SK-N-SH (cell line): Measurements from ENCODE around the gene LRMDA. TPM values are rescaled to one million over a fixed set of nuclear protein-coding genes. Genes with fewer than 3 reads are reported as not detected.
A peak's percentile ranks its signal among the peaks of the same experiment; 100 is the strongest.

Experiments used
- CTCF ChIA-PET: fragments of 300-600, 350-600 bp; formaldehyde crosslinking; extraction: SDS; loops from one replicate; lab custom pipeline; 2021; lab: Yijun Ruan, JAX
- POLR2A ChIA-PET: fragments of 350-600 bp; sonication (Branson Sonifier 250); formaldehyde crosslinking; extraction: SDS; loops from one replicate; lab custom pipeline; 2020; ENCODE audit warnings: antibody characterized with exemption, inconsistent platforms; lab: Yijun Ruan, JAX
- DNase-seq: peaks from one replicate; pipeline ENCODE4 v3.0.0; 2012
- H2AFZ ChIP-seq: fragments of 200-600 bp; sonication (generic); 2 replicates; pipeline ENCODE4 v1.8.1; 2016; ENCODE audit warnings: antibody characterized with exemption, mild to moderate bottlenecking, low read depth
- H3F3A ChIP-seq: fragments of 200-600 bp; sonication (generic); replicated peaks from 2 replicates; pipeline ENCODE3; 2016; ENCODE audit warnings: antibody characterized with exemption, mild to moderate bottlenecking; ENCODE audit not compliant: insufficient read depth
- H3K27ac ChIP-seq, 2 experiments: fragments of 200-500 bp in 1 of 2; fragments of 200-600 bp in 1 of 2; sonication (Bioruptor generic) in 1 of 2; sonication (generic), shearing (Covaris generic) in 1 of 2; 2 replicates each; pipeline versions ENCODE4 v1.5.1 to v1.6.1; 2014 to 2016; ENCODE audit warnings: low read depth in 2 of 2, inconsistent platforms in 1 of 2, low read length in 1 of 2, mild to moderate bottlenecking in 1 of 2, mixed read lengths in 1 of 2
- H3K27me3 ChIP-seq: fragments of 200-600 bp; sonication (generic), shearing (Covaris generic); 2 replicates; pipeline ENCODE4 v1.6.1; 2016; ENCODE audit warnings: mixed run types; ENCODE audit not compliant: insufficient read depth
- H3K36me3 ChIP-seq, 2 experiments: fragments of 200-500 bp in 1 of 2; fragments of 200-600 bp in 1 of 2; sonication (Bioruptor generic) in 1 of 2; sonication (generic) in 1 of 2; replicated peaks in 1 of 2; 2 replicates each; pipeline versions ENCODE3 to v1.5.1; 2014 to 2016; ENCODE audit warnings: low read length in 1 of 2, mild to moderate bottlenecking in 1 of 2; ENCODE audit not compliant: insufficient read depth in 2 of 2, control insufficient read depth in 1 of 2
- H3K4me1 ChIP-seq, 2 experiments: fragments of 200-500 bp in 1 of 2; fragments of 200-600 bp in 1 of 2; sonication (Bioruptor generic) in 1 of 2; sonication (generic), shearing (Covaris generic) in 1 of 2; 2 replicates each; pipeline versions ENCODE4 v1.5.1 to v1.6.1; 2014 to 2016; ENCODE audit warnings: low read depth in 1 of 2, low read length in 1 of 2, mixed run types in 1 of 2; ENCODE audit not compliant: insufficient read depth in 2 of 2, control insufficient read depth in 1 of 2
- H3K4me2 ChIP-seq: fragments of 200-600 bp; sonication (generic), shearing (Covaris generic); 2 replicates; pipeline ENCODE4 v1.6.1; 2017; ENCODE audit warnings: mixed run types
- H3K4me3 ChIP-seq, 2 experiments: fragments of 200-500 bp in 1 of 2; fragments of 200-600 bp in 1 of 2; sonication (Bioruptor generic) in 1 of 2; sonication (generic), shearing (Covaris generic) in 1 of 2; 2 replicates each; pipeline versions ENCODE4 v1.5.1 to v1.8.1; 2014 to 2016; ENCODE audit warnings: low read depth in 2 of 2, inconsistent platforms in 1 of 2, low read length in 1 of 2, mild to moderate bottlenecking in 1 of 2, mixed read lengths in 1 of 2, moderate library complexity in 1 of 2
- H3K79me2 ChIP-seq: fragments of 200-600 bp; sonication (generic); 2 replicates; pipeline ENCODE4 v1.8.1; 2017; ENCODE audit warnings: mild to moderate bottlenecking; ENCODE audit not compliant: insufficient read depth
- H3K9ac ChIP-seq: fragments of 200-600 bp; sonication (generic); 2 replicates; pipeline ENCODE4 v1.6.1; 2017; ENCODE audit warnings: mixed run types
- H3K9me2 ChIP-seq: fragments of 200-600 bp; sonication (generic); 2 replicates; pipeline ENCODE4 v1.6.1; 2017; ENCODE audit warnings: mixed run types
- H3K9me3 ChIP-seq: fragments of 200-600 bp; sonication (generic); 2 replicates; pipeline ENCODE4 v1.6.1; 2017; ENCODE audit warnings: mixed run types, mild to moderate bottlenecking, moderate library complexity
- H4K20me1 ChIP-seq: fragments of 200-600 bp; sonication (generic); 2 replicates; pipeline ENCODE4 v1.6.1; 2017; ENCODE audit warnings: mild to moderate bottlenecking, mixed run types; ENCODE audit not compliant: insufficient read depth
- ELF1 ChIP-seq: IDR thresholded peaks from 2 replicates; pipeline ENCODE4 v1.4.0; 2012
- FOXJ3 ChIP-seq: sonication (generic); formaldehyde crosslinking; IDR thresholded peaks from 2 replicates; pipeline ENCODE4 v1.5.1; 2020; ENCODE audit warnings: mild to moderate bottlenecking, missing genetic modification reagents
- GATA2 ChIP-seq: sonication (generic); formaldehyde crosslinking; IDR thresholded peaks from 2 replicates; pipeline ENCODE4 v1.5.0; 2020; ENCODE audit warnings: mild to moderate bottlenecking, missing genetic modification reagents
- MEF2A ChIP-seq: IDR thresholded peaks from 2 replicates; pipeline ENCODE4 v1.4.0; 2012; ENCODE audit warnings: low read depth, borderline replicate concordance
- POLR2AphosphoS5 ChIP-seq: IDR thresholded peaks from 2 replicates; pipeline ENCODE4 v1.6.1; 2012; ENCODE audit warnings: low read depth, low read length
- RAD21 ChIP-seq: IDR thresholded peaks from 2 replicates; pipeline ENCODE4 v1.6.1; 2012; ENCODE audit warnings: mild to moderate bottlenecking, low read length
- RXRA ChIP-seq: IDR thresholded peaks from 2 replicates; pipeline ENCODE4 v1.4.0; 2012; ENCODE audit warnings: low read depth, mild to moderate bottlenecking, borderline replicate concordance
- TAF1 ChIP-seq: IDR thresholded peaks from 2 replicates; pipeline ENCODE4 v1.6.1; 2012; ENCODE audit warnings: low read depth, mild to moderate bottlenecking, low read length, moderate library complexity, borderline replicate concordance
- WGBS: methylation state at CpG from one replicate; pipeline ENCODE4 v1.1.6; 2017; ENCODE audit warnings: low lambda C conversion rate; 5-methylcytosine and 5-hydroxymethylcytosine counted together
- polyA plus RNA-seq, 3 experiments: library from polyadenylated mRNA; depleted of rRNA; stranded (reverse); fragments of >200 nt; gene quantifications; 2 replicates each; pipeline ENCODE4 v1.2.3, GENCODE V29; 2012
- TF ChIP-seq, protein P1 (sequence below): IDR thresholded peaks from 2 replicates; pipeline ENCODE4 v1.4.0; 2012; ENCODE audit warnings: low read depth, borderline replicate concordance
- TF ChIP-seq, protein P2 (sequence below): fragments of 150-350 bp; IDR thresholded peaks from 2 replicates; pipeline ENCODE4 v1.6.1; 2017; ENCODE audit warnings: antibody characterized with exemption, low read length, low read depth, borderline replicate concordance
- TF ChIP-seq, protein P3 (sequence below): IDR thresholded peaks from 2 replicates; pipeline ENCODE4 v1.4.0; 2012; ENCODE audit warnings: low read depth
- TF ChIP-seq, protein P4 (sequence below): IDR thresholded peaks from 2 replicates; pipeline ENCODE4; 2012
- TF ChIP-seq, protein P5 (sequence below): fragments of 200-600 bp; sonication (generic); IDR thresholded peaks from 2 replicates; pipeline ENCODE4 v1.6.1; 2017; ENCODE audit warnings: antibody characterized with exemption, mild to moderate bottlenecking, moderate library complexity
- TF ChIP-seq, protein P6 (sequence below): IDR thresholded peaks from 2 replicates; pipeline ENCODE4 v1.6.1; 2012; ENCODE audit warnings: mild to moderate bottlenecking, low read depth, low read length, moderate library complexity

Gene LRMDA
- polyA plus RNA-seq, 1 of the 3 experiments (the other 2 are of a cell fraction): 0.95 TPM

DNA sequence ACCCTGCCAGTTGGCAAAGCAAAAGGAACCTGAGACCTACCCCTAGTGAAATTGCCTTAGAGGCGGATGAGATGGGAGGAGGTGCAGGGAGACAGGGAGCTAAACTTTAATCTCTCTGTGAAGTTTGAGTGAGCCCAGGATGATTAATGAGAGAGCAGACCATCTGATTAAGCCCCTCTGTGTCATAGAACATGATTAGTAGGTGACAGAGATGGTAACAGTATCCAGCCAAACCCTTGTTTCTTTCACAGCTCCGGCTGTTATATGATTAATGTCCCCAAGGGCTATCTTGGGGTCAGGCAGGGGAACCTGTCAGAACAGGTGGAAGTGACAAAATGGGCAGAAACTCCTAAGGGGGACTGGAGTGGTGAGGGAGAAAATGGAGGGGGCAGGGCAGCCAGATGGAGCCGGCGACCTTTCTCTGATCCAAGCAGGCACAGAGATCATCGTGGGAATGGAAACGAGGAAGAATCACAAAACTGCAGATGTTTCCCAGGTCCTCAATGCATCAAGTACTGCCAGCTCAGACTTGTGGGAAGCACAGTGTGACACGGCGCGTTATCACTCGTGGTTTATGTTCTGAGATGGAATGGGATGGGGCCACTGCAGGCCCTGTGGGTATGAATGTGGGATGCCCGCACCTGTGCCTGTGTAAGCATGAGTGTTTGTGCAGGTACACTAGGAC lies 684.2 kb downstream of the LRMDA start:
- Histone ChIP-seq H2AFZ (no peak overlapping the region), H3K36me3 (no peaks in the 10 kb centered on the region), H3K4me2 (peak overlapping the region; percentile 42), H3K9ac (no peak overlapping the region), H3F3A (peaks cover 15% of the 10 kb centered on the region), H3K27me3 (no peaks in the 10 kb centered on the region), H3K79me2 (no peaks in the 10 kb centered on the region), H3K4me1 (peaks cover 9 to 43% of the 10 kb centered on the region in 2 experiments), H3K27ac (peak overlapping the region in 1 of 2 experiments; percentile 44; a peak in 2 of 4 replicates), H3K9me2 (no peaks in the 10 kb centered on the region), H3K9me3 (no peaks in the 10 kb centered on the region), H3K4me3 (no peak overlapping the region), H4K20me1 (no peaks in the 10 kb centered on the region)
- 83% methylated on average over 11 of the region's 11 CpGs for WGBS
- CTCF ChIA-PET: interaction anchor here (0.6 to 1.0 kb wide), 2 partner anchors 23 to 79 kb away, joined by 3 to 4 read pairs; no protein-coding TSS in a partner anchor
- POLR2A ChIA-PET: no interaction called here
- TF ChIP-seq, protein P1, sequence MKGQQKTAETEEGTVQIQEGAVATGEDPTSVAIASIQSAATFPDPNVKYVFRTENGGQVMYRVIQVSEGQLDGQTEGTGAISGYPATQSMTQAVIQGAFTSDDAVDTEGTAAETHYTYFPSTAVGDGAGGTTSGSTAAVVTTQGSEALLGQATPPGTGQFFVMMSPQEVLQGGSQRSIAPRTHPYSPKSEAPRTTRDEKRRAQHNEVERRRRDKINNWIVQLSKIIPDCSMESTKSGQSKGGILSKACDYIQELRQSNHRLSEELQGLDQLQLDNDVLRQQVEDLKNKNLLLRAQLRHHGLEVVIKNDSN: no peak
- TF ChIP-seq, protein P2, sequence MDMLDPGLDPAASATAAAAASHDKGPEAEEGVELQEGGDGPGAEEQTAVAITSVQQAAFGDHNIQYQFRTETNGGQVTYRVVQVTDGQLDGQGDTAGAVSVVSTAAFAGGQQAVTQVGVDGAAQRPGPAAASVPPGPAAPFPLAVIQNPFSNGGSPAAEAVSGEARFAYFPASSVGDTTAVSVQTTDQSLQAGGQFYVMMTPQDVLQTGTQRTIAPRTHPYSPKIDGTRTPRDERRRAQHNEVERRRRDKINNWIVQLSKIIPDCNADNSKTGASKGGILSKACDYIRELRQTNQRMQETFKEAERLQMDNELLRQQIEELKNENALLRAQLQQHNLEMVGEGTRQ: no peak
- TF ChIP-seq, protein P3, sequence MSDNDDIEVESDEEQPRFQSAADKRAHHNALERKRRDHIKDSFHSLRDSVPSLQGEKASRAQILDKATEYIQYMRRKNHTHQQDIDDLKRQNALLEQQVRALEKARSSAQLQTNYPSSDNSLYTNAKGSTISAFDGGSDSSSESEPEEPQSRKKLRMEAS: no peak
- TF ChIP-seq, protein P4, sequence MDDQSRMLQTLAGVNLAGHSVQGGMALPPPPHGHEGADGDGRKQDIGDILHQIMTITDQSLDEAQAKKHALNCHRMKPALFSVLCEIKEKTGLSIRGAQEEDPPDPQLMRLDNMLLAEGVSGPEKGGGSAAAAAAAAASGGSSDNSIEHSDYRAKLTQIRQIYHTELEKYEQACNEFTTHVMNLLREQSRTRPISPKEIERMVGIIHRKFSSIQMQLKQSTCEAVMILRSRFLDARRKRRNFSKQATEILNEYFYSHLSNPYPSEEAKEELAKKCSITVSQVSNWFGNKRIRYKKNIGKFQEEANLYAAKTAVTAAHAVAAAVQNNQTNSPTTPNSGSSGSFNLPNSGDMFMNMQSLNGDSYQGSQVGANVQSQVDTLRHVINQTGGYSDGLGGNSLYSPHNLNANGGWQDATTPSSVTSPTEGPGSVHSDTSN: peak; percentile 9
- TF ChIP-seq TAF1 (no peak), MEF2A (no peak), POLR2AphosphoS5 (no peak), FOXJ3 (CRISPR knock-in tag) (no peak), RAD21 (0 out of 2 replicates have a peak, but pooled peaks have one; percentile 3), RXRA (no peak), GATA2 (CRISPR knock-in tag) (peak; percentile 76), ELF1 (no peak)
- TF ChIP-seq, protein P5, sequence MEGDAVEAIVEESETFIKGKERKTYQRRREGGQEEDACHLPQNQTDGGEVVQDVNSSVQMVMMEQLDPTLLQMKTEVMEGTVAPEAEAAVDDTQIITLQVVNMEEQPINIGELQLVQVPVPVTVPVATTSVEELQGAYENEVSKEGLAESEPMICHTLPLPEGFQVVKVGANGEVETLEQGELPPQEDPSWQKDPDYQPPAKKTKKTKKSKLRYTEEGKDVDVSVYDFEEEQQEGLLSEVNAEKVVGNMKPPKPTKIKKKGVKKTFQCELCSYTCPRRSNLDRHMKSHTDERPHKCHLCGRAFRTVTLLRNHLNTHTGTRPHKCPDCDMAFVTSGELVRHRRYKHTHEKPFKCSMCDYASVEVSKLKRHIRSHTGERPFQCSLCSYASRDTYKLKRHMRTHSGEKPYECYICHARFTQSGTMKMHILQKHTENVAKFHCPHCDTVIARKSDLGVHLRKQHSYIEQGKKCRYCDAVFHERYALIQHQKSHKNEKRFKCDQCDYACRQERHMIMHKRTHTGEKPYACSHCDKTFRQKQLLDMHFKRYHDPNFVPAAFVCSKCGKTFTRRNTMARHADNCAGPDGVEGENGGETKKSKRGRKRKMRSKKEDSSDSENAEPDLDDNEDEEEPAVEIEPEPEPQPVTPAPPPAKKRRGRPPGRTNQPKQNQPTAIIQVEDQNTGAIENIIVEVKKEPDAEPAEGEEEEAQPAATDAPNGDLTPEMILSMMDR: no peak
- TF ChIP-seq, protein P6, sequence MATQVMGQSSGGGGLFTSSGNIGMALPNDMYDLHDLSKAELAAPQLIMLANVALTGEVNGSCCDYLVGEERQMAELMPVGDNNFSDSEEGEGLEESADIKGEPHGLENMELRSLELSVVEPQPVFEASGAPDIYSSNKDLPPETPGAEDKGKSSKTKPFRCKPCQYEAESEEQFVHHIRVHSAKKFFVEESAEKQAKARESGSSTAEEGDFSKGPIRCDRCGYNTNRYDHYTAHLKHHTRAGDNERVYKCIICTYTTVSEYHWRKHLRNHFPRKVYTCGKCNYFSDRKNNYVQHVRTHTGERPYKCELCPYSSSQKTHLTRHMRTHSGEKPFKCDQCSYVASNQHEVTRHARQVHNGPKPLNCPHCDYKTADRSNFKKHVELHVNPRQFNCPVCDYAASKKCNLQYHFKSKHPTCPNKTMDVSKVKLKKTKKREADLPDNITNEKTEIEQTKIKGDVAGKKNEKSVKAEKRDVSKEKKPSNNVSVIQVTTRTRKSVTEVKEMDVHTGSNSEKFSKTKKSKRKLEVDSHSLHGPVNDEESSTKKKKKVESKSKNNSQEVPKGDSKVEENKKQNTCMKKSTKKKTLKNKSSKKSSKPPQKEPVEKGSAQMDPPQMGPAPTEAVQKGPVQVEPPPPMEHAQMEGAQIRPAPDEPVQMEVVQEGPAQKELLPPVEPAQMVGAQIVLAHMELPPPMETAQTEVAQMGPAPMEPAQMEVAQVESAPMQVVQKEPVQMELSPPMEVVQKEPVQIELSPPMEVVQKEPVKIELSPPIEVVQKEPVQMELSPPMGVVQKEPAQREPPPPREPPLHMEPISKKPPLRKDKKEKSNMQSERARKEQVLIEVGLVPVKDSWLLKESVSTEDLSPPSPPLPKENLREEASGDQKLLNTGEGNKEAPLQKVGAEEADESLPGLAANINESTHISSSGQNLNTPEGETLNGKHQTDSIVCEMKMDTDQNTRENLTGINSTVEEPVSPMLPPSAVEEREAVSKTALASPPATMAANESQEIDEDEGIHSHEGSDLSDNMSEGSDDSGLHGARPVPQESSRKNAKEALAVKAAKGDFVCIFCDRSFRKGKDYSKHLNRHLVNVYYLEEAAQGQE: no peak
- no peak for DNase-seq
